B cell (primary cell): ENCODE measurements around the gene CYP27C1. TPM values are rescaled to one million over a fixed set of nuclear protein-coding genes. Genes with fewer than 3 reads are reported as not detected.
"Not testable (repeated sequence)": the region's sequence is repeated elsewhere in the genome, so short reads cannot be mapped to it uniquely, and the experiment has no call there.

Source experiments
- ATAC-seq: fragments of 200-7000 bp; cut with Tn5 transposase; one replicate; pipeline ENCODE4 v1.10.0; 2021; ENCODE audit warnings: low read depth, mild to moderate bottlenecking, moderate number of reproducible peaks, moderate library complexity
- CTCF ChIA-PET: fragments of 350-600 bp; sonication (Branson Sonifier 250); formaldehyde crosslinking; loops from one replicate; lab custom pipeline; 2021; ENCODE audit warnings: antibody characterized with exemption, inconsistent platforms; lab: Charles Lee
- POLR2A ChIA-PET: fragments of 350-600 bp; sonication (Branson Sonifier 250); formaldehyde crosslinking; loops from one replicate; lab custom pipeline; 2021; ENCODE audit warnings: antibody characterized with exemption; lab: Charles Lee
- DNase-seq: peaks from one replicate; pipeline ENCODE4 v3.0.0; 2013
- H2AFZ ChIP-seq: 2 replicates; pipeline ENCODE4 v1.6.1; 2012; ENCODE audit warnings: mild to moderate bottlenecking, low read depth, low read length; ENCODE audit not compliant: insufficient read depth, poor library complexity, severe bottlenecking
- H3K27ac ChIP-seq, 2 donors: 1 replicate in 1 of 2; 2 replicates in 1 of 2; pipeline ENCODE4 v1.5.1; 2012 to 2013; ENCODE audit warnings: low read length in 2 of 2, mild to moderate bottlenecking in 2 of 2, moderate library complexity in 1 of 2
- H3K27me3 ChIP-seq, 4 experiments: fragments of 200-600 bp in 1 of 4; sonication (generic) in 1 of 4; replicated peaks in 1 of 4; 1 replicate in 2 of 4; 2 replicates in 2 of 4; pipeline versions ENCODE4 v1.6.1 to v1.7.0; 2013 to 2016; ENCODE audit warnings: low read length in 3 of 4, mild to moderate bottlenecking in 2 of 4, mixed read lengths in 1 of 4, moderate library complexity in 1 of 4; ENCODE audit not compliant: insufficient read depth in 4 of 4, control insufficient read depth in 3 of 4; ENCODE audit errors: control extremely low read depth in 1 of 4
- H3K36me3 ChIP-seq, 2 experiments: replicated peaks in 1 of 2; 1 replicate in 1 of 2; 2 replicates in 1 of 2; pipeline versions ENCODE4 v1.6.1 to v1.7.1; 2013; ENCODE audit warnings: low read length in 1 of 2; ENCODE audit not compliant: insufficient read depth in 2 of 2, control insufficient read depth in 1 of 2; ENCODE audit errors: control extremely low read depth in 1 of 2, extremely low read depth in 1 of 2
- H3K4me1 ChIP-seq, 2 donors: fragments of 200-600 bp in 1 of 2; sonication (generic) in 1 of 2; 1 replicate in 1 of 2; 2 replicates in 1 of 2; pipeline versions ENCODE4 v1.5.1 to v1.6.1; 2013 to 2017; ENCODE audit warnings: low read length in 2 of 2; ENCODE audit not compliant: control insufficient read depth in 2 of 2, insufficient read depth in 2 of 2
- H3K4me2 ChIP-seq: replicated peaks from 2 replicates; pipeline ENCODE3; 2012; ENCODE audit warnings: mild to moderate bottlenecking, low read depth, low read length; ENCODE audit not compliant: poor library complexity, severe bottlenecking
- H3K4me3 ChIP-seq, 5 experiments: fragments of 200-600 bp in 1 of 5; sonication (generic) in 1 of 5; 1 replicate in 3 of 5; 2 replicates in 2 of 5; pipeline versions ENCODE4 v1.5.1 to v1.7.0; 2011 to 2016; ENCODE audit warnings: low read length in 4 of 5, mild to moderate bottlenecking in 4 of 5, low read depth in 2 of 5, control low read depth in 1 of 5, moderate library complexity in 1 of 5; ENCODE audit not compliant: insufficient read depth in 1 of 5; ENCODE audit errors: control extremely low read depth in 1 of 5, extremely low read depth in 1 of 5
- H3K79me2 ChIP-seq: fragments of 200-600 bp; sonication (generic); one replicate; pipeline ENCODE4 v1.6.0; 2016; ENCODE audit warnings: low read length; ENCODE audit not compliant: control insufficient read depth, insufficient read depth
- H3K9ac ChIP-seq: fragments of 200-600 bp; sonication (generic); 2 replicates; pipeline ENCODE4 v1.6.1; 2017; ENCODE audit warnings: mild to moderate bottlenecking, low read length, moderate library complexity
- H3K9me3 ChIP-seq, 3 donors: one replicate each; pipeline versions ENCODE4 v1.6.1 to v1.7.1; 2013; ENCODE audit warnings: low read length in 2 of 3; ENCODE audit not compliant: control insufficient read depth in 2 of 3, insufficient read depth in 1 of 3; ENCODE audit errors: control extremely low read depth in 1 of 3
- H4K20me1 ChIP-seq: 2 replicates; pipeline ENCODE4 v1.6.0; 2012; ENCODE audit warnings: mild to moderate bottlenecking, low read length; ENCODE audit not compliant: insufficient read depth, control insufficient read depth, poor library complexity, severe bottlenecking
- H3K27ac Mint-ChIP-seq: one replicate; pipeline ENCODE4 v1.8.0; 2021; ENCODE audit warnings: mixed read lengths
- H3K27me3 Mint-ChIP-seq: one replicate; pipeline ENCODE4 v1.8.0; 2021; ENCODE audit warnings: mixed read lengths
- H3K4me1 Mint-ChIP-seq: one replicate; pipeline ENCODE4 v1.8.0; 2021; ENCODE audit warnings: mixed read lengths
- H3K4me3 Mint-ChIP-seq: one replicate; pipeline ENCODE4 v1.8.0; 2021; ENCODE audit warnings: mixed read lengths
- H3K9me3 Mint-ChIP-seq: one replicate; pipeline ENCODE4 v1.8.0; 2022; ENCODE audit warnings: mixed read lengths; ENCODE audit not compliant: insufficient read depth
- CTCF ChIP-seq: fragments of 200-600 bp; IDR thresholded peaks from one replicate; pipeline ENCODE4 v1.8.0; 2022; ENCODE audit warnings: antibody characterized with exemption, mild to moderate bottlenecking
- EZH2 ChIP-seq: IDR thresholded peaks from 2 replicates; pipeline ENCODE4 v1.6.1; 2012; ENCODE audit warnings: borderline replicate concordance, low read depth, mild to moderate bottlenecking, moderate library complexity, low read length; ENCODE audit not compliant: insufficient read depth, poor library complexity, severe bottlenecking
- WGBS: methylation state at CpG from one replicate; pipeline ENCODE4 v1.1.5; 2013; ENCODE audit warnings: missing lambda C conversion rate; ENCODE audit not compliant: insufficient coverage; 5-methylcytosine and 5-hydroxymethylcytosine counted together
- intact Hi-C: fragments of 100-400 bp; cut with micrococcal nuclease; formaldehyde crosslinking; loops from one replicate; pipeline ENCODE4 v1.10.0; 2022
- polyA plus RNA-seq: library from polyadenylated mRNA; depleted of rRNA; stranded (reverse); fragments of >200 nt; gene quantifications from 2 replicates; pipeline ENCODE4 v1.2.3, GENCODE V29; 2012
- total RNA-seq, 2 donors: library from RNA; stranded (reverse); fragments of 120-200 nt in 1 of 2; gene quantifications; 1 replicate in 1 of 2; 2 replicates in 1 of 2; pipeline versions ENCODE4 v1.2.3 to v1.2.4, GENCODE V29; 2013 to 2022

CYP27C1 gene
- total and polyA plus RNA-seq, 2 donors (not counting 1 experiment from before 2014, with no cell fraction given), result not detected

- H2AFZ ChIP-seq, result no peak overlapping the region
- Mint-ChIP-seq H3K4me1 (peaks cover 13% of the 10 kb centered on the region), H3K4me3 (no peak overlapping the region), H3K27me3 (peaks cover 3% of the 10 kb centered on the region), H3K9me3 (no peaks in the 10 kb centered on the region), H3K27ac (no peak overlapping the region)
- TF ChIP-seq CTCF, result no peak
- no peak for TF ChIP-seq EZH2
- CTCF ChIA-PET, result interaction anchor here (0.6 kb wide), 1 partner anchor 9 kb away, joined by 3 read pairs; no protein-coding TSS in a partner anchor
- H3K79me2 ChIP-seq, result no peaks in the 10 kb centered on the region
- H3K4me1 ChIP-seq, result peaks cover 9 to 23% of the 10 kb centered on the region in 2 donors
- peaks cover 0 to 4% (median 0%) of the 10 kb centered on the region in 3 donors for H3K9me3 ChIP-seq
- H3K27me3 ChIP-seq, result peaks cover 0 to 7% (median 0%) of the 10 kb centered on the region in 4 experiments
- no peaks in the 10 kb centered on the region for H3K36me3 ChIP-seq
- no peaks in the 10 kb centered on the region for H4K20me1 ChIP-seq
- H3K9ac ChIP-seq, result no peak overlapping the region
- ATAC-seq (no peak), DNase-seq (no peak)
- H3K4me2 ChIP-seq, result no peak overlapping the region
- intact Hi-C loops, result no loop called here
- WGBS, result 91% methylated on average over 1 of the region's 3 CpGs
- POLR2A ChIA-PET, result no interaction called here
- no peak overlapping the region for H3K4me3 ChIP-seq
- no peak overlapping the region for H3K27ac ChIP-seq
Measured at GRCh38 chr2:127163921-127164320, 56.2 kb downstream of the CYP27C1 start.

- H3K36me3 ChIP-seq, H3K79me2 ChIP-seq, H3K9ac ChIP-seq, H3K9me3 Mint-ChIP-seq, H3K4me3 Mint-ChIP-seq, intact Hi-C loops, H2AFZ ChIP-seq, H3K4me3 ChIP-seq, DNase-seq, H3K9me3 ChIP-seq, H3K27ac Mint-ChIP-seq, ATAC-seq, H3K27ac ChIP-seq, H3K4me2 ChIP-seq, H4K20me1 ChIP-seq, POLR2A ChIA-PET, H3K27me3 Mint-ChIP-seq, H3K27me3 ChIP-seq: not testable (repeated sequence)
- CTCF ChIA-PET, result interaction anchor here (2.0 kb wide), 1 partner anchor 11 kb away, joined by 5 read pairs; no protein-coding TSS in a partner anchor
- 100% methylated on average over 5 of the region's 7 CpGs for WGBS
- peaks cover 18 to 32% of the 10 kb centered on the region in 2 donors for H3K4me1 ChIP-seq
- H3K4me1 Mint-ChIP-seq, result peaks cover 21% of the 10 kb centered on the region
Measured at GRCh38 chr2:127163090-127163406, 57.1 kb downstream of the CYP27C1 start.
